ENCODE measurements around the gene SIK2.
"Not testable (repeated sequence)": the region's sequence is repeated elsewhere in the genome, so short reads cannot be mapped to it uniquely, and the experiment has no call there.

SIK2 gene

GRCh38 chr11:111698852-111699559, 96.8 kb downstream of the SIK2 start:
- DNase-seq (ENCODE audit: low read depth, low spot score): no peak

GRCh38 chr11:111699579-111700156, 97.4 kb downstream of the SIK2 start:
- no peak for DNase-seq (ENCODE audit: low read depth, low spot score)

- DNase-seq (ENCODE audit: low read depth, low spot score): no peak
These were observed 97.9 kb downstream of the SIK2 start for GRCh38 chr11:111700162-111700561.

- no peak for DNase-seq (ENCODE audit: low read depth, low spot score)
These were observed 100.4 kb downstream of the SIK2 start for GRCh38 chr11:111702623-111703022.

GRCh38 chr11:111703576-111703975, 101.3 kb downstream of the SIK2 start:
- no peak for DNase-seq (ENCODE audit: low read depth, low spot score)

- no peak for DNase-seq (ENCODE audit: low read depth, low spot score)
These were observed 104.9 kb downstream of the SIK2 start for GRCh38 chr11:111707039-111707690.

GRCh38 chr11:111707691-111708067, 105.4 kb downstream of the SIK2 start:
- DNase-seq (ENCODE audit: low read depth, low spot score): no peak

- no peak for DNase-seq (ENCODE audit: low read depth, low spot score)
These were observed 112.3 kb downstream of the SIK2 start for GRCh38 chr11:111714522-111714921.

GRCh38 chr11:111715142-111715816, 113.0 kb downstream of the SIK2 start:
- DNase-seq (ENCODE audit: low read depth, low spot score): no peak

- DNase-seq (ENCODE audit: low read depth, low spot score): not testable (repeated sequence)
These were observed 115.4 kb downstream of the SIK2 start for GRCh38 chr11:111717660-111718059.

GRCh38 chr11:111718436-111718835, 116.2 kb downstream of the SIK2 start:
- DNase-seq (ENCODE audit: low read depth, low spot score): no peak

- no peak for DNase-seq (ENCODE audit: low read depth, low spot score)
These were observed 116.6 kb downstream of the SIK2 start for GRCh38 chr11:111718859-111719258.

- DNase-seq (ENCODE audit: low read depth, low spot score): no peak
These were observed 117.1 kb downstream of the SIK2 start for GRCh38 chr11:111719379-111719778.

GRCh38 chr11:111720801-111721494, 118.7 kb downstream of the SIK2 start:
- no peak for DNase-seq (ENCODE audit: low read depth, low spot score)

- no peak for DNase-seq (ENCODE audit: low read depth, low spot score)
These were observed 120.3 kb downstream of the SIK2 start for GRCh38 chr11:111722501-111722900.

- DNase-seq (ENCODE audit: low read depth, low spot score): no peak
These were observed 121.3 kb downstream of the SIK2 start for GRCh38 chr11:111723595-111723994.

GRCh38 chr11:111724615-111725129, 122.4 kb downstream of the SIK2 start:
- no peak for DNase-seq (ENCODE audit: low read depth, low spot score)

GRCh38 chr11:111725621-111726020, 123.4 kb downstream of the SIK2 start:
- DNase-seq (ENCODE audit: low read depth, low spot score): no peak

GRCh38 chr11:111726301-111726713, 124.1 kb downstream of the SIK2 start:
- DNase-seq (ENCODE audit: low read depth, low spot score): no peak

GRCh38 chr11:111727431-111727830, 125.2 kb downstream of the SIK2 start:
- DNase-seq (ENCODE audit: low read depth, low spot score): no peak

GRCh38 chr11:111729071-111729830, 127.0 kb downstream of the SIK2 start:
- DNase-seq (ENCODE audit: low read depth, low spot score): no peak
